ENCODE results near the gene LIPG. TPM values are rescaled to one million over a fixed set of nuclear protein-coding genes. Genes with fewer than 3 reads are reported as not detected.

LIPG gene
- polyA plus RNA-seq, 12 donors, result 4.2 to 14.4 (median 4.8) TPM; not detected in 1

DNA sequence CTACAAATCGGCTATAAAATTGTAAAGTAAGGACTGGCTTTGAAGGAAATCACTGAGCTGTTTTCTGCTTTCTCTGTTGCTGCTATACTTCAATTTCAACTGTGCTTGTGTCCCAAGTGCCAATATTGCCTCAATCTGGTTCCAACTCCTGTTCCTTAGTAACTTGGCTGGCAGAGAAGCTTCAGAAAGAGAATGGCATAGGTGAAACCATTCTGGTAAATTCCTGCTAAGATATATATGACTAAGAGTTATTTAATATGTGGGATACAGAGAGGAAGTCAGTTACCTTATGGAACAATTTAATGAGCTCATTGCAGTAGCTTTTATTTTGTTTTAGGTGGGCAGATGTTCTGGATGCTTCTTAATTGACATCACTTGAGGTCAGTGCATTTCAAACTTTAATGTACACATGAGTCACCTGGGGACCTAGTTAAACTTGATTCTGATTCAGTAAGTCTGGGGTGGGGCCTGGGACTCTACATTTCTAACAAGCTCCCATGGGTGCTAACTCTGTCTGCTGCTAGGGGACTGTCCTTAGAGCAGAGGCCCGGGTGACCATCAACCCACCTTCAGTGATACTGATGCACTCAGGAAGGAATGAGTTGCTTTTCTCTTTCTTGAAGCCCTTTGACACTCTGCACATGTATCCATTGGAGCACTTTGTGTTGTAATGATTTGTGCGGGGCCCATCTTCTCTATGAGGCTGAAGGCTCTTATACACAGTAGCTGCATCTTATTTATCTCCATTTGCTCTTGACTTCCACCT, 47.6 kb downstream of the LIPG start:
- no peak for DNase-seq

DNA sequence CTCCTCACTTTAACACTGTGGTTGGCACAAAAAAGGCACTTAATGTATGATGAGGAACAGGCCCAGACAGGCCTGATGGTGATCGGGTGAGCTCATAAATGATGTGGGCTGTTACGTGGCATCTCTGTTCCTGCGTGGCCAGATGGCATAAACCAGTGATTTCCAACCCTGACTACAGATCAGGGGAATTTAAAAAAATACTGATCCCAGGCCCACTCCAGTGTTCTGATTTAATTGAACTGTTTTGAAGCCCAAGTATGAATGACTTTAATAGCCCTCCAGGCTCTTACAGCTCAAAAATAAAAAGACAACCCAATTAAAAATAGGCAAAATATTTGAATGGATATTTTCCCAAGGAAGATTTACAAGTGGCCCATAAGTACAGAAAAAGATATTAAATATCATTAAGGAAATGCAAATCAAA, 48.2 kb downstream of the LIPG start:
- no peak for DNase-seq

- DNase-seq, result no peak
Measured at GRCh38 chr18:49611316-49611715, 49.5 kb downstream of the LIPG start.

DNA sequence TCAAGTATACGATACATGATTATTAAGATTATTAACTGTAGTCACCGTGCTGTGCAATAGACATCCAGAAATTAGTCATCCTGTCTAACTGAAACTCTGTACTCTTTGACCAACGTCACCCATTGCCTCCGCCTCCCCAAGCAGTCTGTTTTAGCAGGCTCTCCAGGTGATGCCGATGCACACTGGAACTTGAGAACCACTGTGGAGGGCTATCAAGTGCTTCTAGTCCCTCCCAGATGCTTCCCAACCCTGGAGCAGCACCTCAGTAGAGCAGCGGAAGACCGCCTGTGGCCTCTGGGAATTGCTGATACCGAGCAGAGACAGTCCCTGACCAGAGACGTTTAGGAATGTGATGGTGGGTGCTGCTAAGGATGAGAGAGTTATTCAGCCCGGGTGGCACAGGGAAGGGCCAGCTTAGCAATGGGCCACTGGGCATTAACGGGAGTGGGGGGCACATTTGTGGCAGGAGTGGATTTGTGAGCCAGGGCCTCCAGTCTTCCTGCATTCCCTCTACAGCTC, 50.7 kb downstream of the LIPG start:
- no peak for DNase-seq

DNA sequence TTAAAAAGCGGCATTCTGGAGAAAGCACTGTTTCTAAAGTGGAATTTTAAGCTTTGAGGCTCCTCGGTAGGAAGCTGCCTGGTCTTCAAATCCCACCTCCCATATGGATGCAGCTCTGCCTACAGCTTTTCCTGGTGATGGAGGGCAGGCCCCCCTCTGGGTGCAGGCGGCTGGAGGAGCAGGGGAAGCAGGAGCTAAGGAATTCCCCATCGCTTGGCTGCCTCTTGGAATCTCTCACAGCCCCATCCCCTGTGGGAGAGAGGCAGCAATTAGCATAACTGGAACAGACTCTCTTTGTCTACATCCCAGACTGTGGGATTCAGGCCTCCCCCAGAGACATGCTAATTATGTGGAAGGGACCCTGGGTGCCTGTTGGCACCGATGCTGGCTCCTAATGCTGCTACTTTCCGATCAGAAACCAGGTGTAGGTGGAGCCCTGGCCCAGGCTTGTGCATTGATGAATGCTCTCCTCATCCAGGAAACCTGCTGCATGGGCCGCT, 51.3 kb downstream of the LIPG start:
- no peak for DNase-seq

- DNase-seq, result no peak
Measured at GRCh38 chr18:49613641-49614151, 51.8 kb downstream of the LIPG start.

DNA sequence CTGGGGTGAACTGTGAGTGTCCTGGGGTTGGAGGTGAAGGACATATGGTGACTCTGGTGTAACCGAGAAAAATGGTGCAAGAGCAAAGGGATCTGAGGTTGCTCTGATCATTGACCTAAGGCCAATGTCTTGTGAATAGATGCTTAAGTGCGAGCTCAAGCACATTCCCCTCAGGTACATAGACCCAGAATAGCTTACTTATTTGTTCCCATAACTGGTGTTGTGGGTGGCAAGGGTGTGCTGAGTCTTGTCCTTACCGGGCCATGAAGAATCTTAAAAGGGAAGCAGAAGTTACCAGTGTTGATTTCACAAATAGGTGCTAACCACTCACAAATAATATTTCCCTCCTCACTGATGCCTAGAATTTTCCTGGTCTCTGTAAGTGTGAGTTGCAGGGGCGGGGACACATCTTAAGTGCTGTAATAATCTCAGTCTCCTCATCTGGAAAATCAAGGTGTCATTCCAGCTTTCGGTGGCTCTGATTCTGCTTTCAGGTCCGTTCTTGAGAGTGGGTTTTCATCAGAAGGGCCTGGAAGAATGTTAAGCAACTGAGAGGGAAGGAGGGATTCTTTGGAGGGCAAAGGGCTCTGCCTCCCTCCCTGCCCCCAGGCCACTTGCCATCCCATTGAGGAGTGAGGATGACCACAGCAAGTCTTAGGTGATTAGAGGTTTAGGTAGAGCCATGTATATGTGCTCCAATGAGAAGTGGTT, 54.9 kb downstream of the LIPG start:
- no peak for DNase-seq

- DNase-seq, result no peak
Measured at GRCh38 chr18:49617329-49617695, 55.5 kb downstream of the LIPG start.

GRCh38 chr18:49617865-49618264, 56.0 kb downstream of the LIPG start:
- DNase-seq, result peak; percentile 57

DNA sequence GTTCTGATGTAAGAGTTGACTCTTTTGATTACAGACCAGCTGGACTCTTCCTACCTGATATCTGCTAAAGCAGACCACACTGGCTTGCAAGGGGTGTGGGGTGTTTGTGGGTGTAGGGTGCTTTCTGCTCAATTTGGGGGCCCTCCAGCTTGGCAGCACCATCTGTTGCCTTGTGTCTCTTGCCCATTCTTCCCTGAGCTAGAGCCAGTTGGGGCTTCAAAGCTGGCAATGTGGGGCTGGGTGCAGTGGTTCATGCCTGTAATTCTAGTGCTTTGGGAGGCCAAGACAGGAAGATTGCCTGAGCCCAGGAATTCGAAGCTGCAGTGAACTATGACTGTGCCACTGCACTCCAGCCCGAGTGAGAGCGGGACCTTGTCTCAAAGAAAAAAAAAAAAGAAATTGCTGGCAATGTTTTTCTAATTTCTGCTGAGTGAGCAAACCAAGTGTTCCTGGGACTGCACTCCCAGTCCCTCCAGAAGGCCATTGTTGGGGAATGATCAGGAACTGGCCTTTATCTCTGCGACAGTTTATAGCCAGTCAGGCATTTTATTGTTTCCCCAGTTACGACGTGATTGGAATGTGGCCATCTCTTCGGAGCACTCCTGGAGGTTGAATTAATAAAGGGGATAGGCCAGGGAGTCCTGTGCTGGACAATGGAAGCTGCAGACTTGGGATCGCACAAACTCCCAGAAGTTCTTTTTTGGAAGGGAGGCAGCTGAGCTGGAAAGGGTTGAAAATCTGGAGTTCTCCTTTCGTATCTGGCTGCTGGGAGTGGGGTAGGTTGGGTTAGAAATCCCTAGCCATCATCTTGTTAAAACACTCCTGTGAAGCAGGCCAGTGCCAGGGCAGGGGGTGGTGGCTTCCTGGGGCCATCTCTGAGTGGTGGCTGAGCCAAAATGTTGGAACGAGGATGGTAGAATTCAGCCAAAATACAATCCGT, 57.2 kb downstream of the LIPG start:
- DNase-seq, result peak; percentile 72

GRCh38 chr18:49619801-49620200, 57.9 kb downstream of the LIPG start:
- DNase-seq, result no peak

DNA sequence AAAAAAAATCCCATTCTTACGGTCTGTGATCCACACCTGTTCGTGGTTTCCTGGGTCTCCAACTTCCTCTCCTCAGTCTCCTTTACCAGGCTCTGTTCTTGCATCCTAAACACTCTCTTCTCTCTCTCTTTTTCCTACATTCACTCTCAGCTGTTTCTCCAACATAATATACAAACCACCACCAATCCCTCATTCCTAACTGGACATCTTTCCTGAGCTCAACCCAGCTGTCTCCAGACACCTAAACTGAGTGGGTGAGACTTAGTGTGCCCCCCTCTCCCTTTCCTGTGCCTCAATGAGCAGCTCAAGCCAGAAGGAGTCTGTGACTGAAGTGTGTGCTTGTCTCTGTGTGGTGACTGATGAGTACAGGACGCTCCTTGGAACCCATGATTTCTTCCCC, 59.4 kb downstream of the LIPG start:
- no peak for DNase-seq

DNA sequence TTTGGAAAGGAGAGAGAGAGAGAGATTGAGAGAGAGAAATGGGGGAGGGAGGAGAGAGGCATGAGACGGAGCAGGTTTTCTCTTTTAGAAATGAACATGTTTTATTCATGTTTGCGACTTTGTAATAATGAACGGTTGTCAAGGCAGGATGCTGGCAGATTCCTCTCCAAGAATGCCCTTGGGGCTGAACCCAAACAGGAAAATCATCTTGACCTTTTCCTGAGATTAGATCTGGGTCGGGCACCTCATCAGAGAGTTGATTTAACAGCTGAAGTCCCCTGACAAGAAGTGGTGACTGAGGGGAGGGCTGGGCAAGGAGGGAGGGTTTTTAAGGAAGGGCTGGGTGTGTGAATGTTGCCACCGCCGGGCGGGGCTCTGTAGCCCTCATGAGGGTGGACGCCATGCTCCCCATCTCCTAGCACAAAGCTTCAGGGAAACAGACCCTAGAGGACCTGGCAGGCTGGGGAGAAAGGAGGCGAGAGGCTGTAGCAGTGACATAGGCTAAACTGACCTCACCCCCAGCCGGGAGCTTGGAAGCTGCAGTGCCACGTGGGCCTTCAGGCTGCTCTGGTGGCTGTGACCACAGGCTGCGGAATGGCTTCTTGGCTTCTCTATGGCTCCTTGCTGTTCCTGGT, 60.0 kb downstream of the LIPG start:
- no peak for DNase-seq

DNA sequence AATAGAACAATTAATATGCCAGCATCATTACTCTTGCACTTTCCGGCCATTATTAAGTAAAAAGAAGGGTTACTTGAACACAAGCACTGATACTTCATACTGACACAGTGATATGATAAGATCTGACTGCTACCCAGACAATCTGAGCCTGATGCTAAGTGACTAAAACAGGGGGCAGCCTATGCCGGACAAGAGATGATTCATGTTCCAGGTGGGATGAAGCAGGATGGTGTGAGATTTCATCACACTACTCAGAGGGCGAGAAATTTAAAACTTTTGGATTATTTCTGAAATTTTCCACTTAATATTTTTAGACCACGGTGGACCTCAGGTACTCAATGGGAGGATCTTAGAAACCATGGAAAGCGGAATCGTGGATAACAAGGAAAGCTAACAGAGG, 61.7 kb downstream of the LIPG start:
- no peak for DNase-seq

DNA sequence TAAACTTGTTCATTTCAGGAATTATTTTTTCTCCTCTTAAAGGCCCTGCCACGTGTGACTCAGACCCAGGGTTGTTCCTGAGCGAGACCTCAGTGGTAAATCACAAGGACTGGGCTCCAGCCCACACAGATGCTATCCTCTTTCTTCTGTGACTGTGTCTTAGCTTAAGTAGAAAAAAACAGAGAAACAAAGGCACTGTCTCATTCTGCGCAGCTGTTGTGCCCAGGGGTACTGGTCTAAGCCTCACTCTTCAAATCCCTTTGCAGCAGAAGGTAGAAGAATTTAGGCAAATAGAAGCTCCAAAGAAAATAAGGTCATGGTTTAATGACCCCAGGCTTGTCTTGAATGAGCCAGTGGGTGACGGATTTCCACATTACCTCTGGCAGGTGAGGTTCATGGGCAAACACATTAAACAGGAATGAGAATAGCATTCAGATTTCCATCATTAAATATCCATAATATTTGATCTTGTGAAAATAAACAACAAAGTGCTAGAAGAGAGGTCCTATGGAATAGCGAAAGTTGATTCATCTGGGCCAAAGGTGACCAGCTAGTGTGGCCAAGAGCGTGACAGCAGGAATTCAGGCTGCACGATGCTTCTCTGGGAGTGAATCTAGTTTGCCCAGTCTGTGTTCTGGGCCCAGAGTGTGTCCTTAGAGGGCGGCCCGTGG, 63.3 kb downstream of the LIPG start:
- DNase-seq, result no peak

GRCh38 chr18:49626842-49627467, 65.1 kb downstream of the LIPG start:
- DNase-seq, result no peak

GRCh38 chr18:49628119-49628518, 66.3 kb downstream of the LIPG start:
- DNase-seq, result no peak

DNA sequence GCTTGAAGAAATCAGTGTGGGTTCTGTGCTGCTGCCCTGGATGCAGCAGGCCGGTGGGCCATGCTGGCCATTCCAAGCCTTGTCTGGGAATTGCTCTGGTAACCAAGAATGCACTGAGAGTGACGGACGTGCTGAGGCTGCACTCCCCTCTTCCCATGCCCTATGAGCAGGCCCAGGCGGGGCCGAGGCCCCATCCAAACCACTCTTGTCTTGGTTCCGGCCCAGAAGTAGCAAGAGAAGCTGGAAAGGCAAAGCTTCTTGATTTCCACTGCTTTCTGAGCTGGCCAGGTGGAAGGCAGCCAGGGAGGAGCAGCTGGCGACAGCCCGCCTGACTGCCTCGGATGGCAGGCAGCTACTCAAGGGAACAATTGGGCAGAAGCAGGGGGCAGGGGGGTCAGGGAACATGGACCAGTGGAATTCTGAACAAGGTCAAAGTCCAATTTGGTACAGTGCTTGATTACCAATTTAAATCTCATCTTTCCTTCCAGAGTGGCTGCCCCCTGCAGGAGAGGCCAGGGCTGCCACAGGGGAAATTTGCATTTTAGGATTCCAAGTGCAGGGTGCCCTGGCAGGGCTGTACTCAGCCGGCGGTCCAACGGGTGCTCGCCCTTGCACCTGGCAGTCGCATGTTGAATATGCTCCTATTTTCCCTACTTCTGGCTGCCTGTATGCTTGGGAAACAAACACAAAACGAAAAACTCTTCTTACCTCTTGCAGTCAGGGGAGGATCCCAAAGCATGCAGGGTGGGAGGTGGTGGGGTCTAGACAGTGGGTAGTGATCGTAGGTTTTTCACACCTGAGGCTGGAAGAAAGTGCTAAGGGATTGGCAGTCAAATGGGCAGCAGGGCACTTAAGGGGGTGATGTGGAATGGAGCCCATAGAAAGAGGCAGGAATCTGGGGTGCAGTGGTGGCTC, 67.3 kb downstream of the LIPG start:
- DNase-seq, result peak; percentile 53

DNA sequence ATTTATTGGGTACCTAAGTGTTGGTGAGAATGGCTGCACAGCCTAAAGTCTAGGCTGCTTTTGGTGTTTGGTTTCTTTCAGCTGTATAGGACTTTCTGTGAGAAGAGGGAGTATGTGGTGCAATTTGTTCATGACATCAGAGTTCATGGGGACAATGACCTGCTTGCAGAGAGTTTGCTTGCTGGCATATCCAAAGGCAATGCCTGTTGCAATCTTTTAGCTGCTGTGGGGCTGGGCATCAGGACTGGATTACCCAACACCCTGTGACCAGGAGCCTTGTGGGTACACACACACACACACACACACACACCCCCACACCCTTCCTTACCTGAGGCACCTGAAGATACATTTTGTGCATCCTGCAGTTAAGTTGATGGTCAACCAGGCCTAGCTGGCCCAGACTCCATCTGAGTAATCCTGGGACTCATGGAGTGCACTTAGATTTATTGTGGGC, 68.4 kb downstream of the LIPG start:
- no peak for DNase-seq

All from muscle of arm (tissue), 12 donors.